ENCODE measurements around the gene SLC26A2. TPM values are rescaled to one million over a fixed set of nuclear protein-coding genes. Genes with fewer than 3 reads are reported as not detected.

Gene SLC26A2
- total and polyA plus RNA-seq, 2 of the 8 experiments (the other 6 are each of a cell fraction or from before 2014, with no cell fraction given): 3.7 to 11.4 TPM

DNA sequence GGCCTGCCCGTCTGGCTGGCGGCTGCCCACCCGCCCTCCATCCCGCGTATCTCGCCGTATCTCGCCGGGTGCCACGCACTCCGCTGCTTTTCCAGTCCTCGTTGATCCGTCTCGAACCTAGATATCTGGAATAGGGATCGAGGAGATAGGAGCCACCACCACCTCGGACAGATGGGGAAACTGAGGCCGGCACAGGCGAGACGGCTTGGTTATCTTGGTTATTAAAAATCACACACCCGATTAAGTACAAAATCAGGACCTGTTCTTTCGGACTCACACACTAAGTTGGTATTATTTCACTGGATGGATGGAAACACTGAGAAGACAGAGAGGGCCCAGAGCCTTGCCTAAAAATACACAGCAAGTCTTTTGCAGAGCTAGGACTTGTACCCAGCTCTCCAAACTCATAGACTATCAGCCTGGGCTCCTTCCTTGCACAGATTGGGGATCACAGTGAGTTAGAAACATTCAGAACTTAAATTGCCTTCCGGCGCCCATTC lies 678 bp downstream of the SLC26A2 start:
- Histone ChIP-seq H3K9ac (replicated peaks in 1 of 4; ENCODE audit: extremely low read depth in 1 of 4, low read depth in 3 of 4, low read length in 3 of 4) (peak overlapping the region in 3 of 4 experiments; percentile 25 to 58 (median 38); a peak in 4 of 7 replicates), H2BK5ac (ENCODE audit: low read depth, low read length) (peak overlapping the region; percentile 66; the same call in 1 of the 2 replicates), H2BK120ac (replicated peaks; ENCODE audit: low read depth, low read length) (no peak overlapping the region), H4K91ac (replicated peaks; ENCODE audit: insufficient read length, low read length) (peak overlapping the region; percentile 47), H3K9me3 (ENCODE audit: insufficient read depth in 2 of 2, low read depth in 1 of 2, low read length in 1 of 2) (no peaks in the 10 kb centered on the region), H3K79me1 (ENCODE audit: low read depth, low read length) (no peaks in the 10 kb centered on the region), H3K18ac (ENCODE audit: extremely low read depth, low read length) (no peak overlapping the region), H2BK20ac (ENCODE audit: low read length) (no peak overlapping the region), H3K14ac (ENCODE audit: insufficient read length) (no peak overlapping the region), H3K23ac (ENCODE audit: insufficient read length) (no peak overlapping the region), H3K27ac (ENCODE audit: low read depth, low read length) (no peak overlapping the region), H3K23me2 (ENCODE audit: low read depth, low read length) (peaks cover 9% of the 10 kb centered on the region), H3K56ac (replicated peaks; ENCODE audit: insufficient read length, low read depth, low read length) (peak overlapping the region; percentile 88), H3K4me2 (ENCODE audit: insufficient read depth in 1 of 2, low read depth in 2 of 2, low read length in 2 of 2) (peak overlapping the region; percentile 71 to 95), H4K8ac (ENCODE audit: extremely low read depth, insufficient read depth, low read length) (peak overlapping the region; percentile 59; the same call in 1 of the 2 replicates), H2AFZ (ENCODE audit: low read length) (0 out of 2 replicates have a peak overlapping the region, but pooled peaks have one; percentile 5), H3K27me3 (replicated peaks in 1 of 4; ENCODE audit: control insufficient read depth in 3 of 4, extremely low read depth in 1 of 4, insufficient read depth in 3 of 4, low read length in 3 of 4) (peaks cover 0 to 5% (median 1%) of the 10 kb centered on the region in 4 experiments; a peak in 3 of 7 replicates), H3K79me2 (ENCODE audit: control insufficient read depth in 1 of 2, insufficient read depth in 2 of 2, low read length in 2 of 2) (no peaks in the 10 kb centered on the region), H2BK15ac (ENCODE audit: low read length) (peak overlapping the region; percentile 29; the same call in 1 of the 2 replicates), H3K36me3 (ENCODE audit: control insufficient read depth in 2 of 4, insufficient read depth in 4 of 4, low read length in 3 of 4) (no peaks in the 10 kb centered on the region), H2BK12ac (ENCODE audit: low read depth, low read length) (no peak overlapping the region), H2AK5ac (ENCODE audit: low read depth, low read length) (no peak overlapping the region), H4K20me1 (replicated peaks in 1 of 2; ENCODE audit: control insufficient read depth in 1 of 2, insufficient read depth in 2 of 2, low read length in 2 of 2) (peaks cover 0 to 2% of the 10 kb centered on the region in 2 experiments), H3K4me1 (replicated peaks in 1 of 4; ENCODE audit: control insufficient read depth in 3 of 4, insufficient read depth in 4 of 4, low read length in 3 of 4) (peaks cover 0 to 8% (median 5%) of the 10 kb centered on the region in 4 experiments; a peak in 4 of 7 replicates), H3K4me3 (ENCODE audit: extremely low read depth in 1 of 4, insufficient read depth in 2 of 4, low read depth in 3 of 4, low read length in 4 of 4) (peak overlapping the region; percentile 72 to 87 (median 80)), H4K5ac (ENCODE audit: insufficient read length, low read depth, low read length) (no peak overlapping the region), H3K4ac (replicated peaks; ENCODE audit: insufficient read length, low read depth, low read length) (no peak overlapping the region)
- FAIRE-seq (no peak), DNase-seq (ENCODE audit: low read depth in 1 of 2, low spot score in 2 of 2) (no peak)
- CTCF ChIA-PET (ENCODE audit: partially characterized antibody): interaction anchor here (0.7 to 8.5 kb wide), 26 partner anchors 9 to 322 kb away, joined by 3 to 112 read pairs (median 6); partner anchors contain the start of gene PDE6A
- 21% methylated on average over 13 of the region's 23 CpGs; no CpG with 5 or more reads in 1 of the 2 experiments for WGBS, 2 experiments (ENCODE audit: extremely low coverage in 1 of 2, insufficient coverage in 1 of 2, insufficient read length in 1 of 2, insufficient replicate concordance in 2 of 2, low coverage in 1 of 2, low lambda C conversion rate in 2 of 2, missing lambda C conversion rate in 1 of 2)
- POLR2A ChIA-PET (ENCODE audit: partially characterized antibody): interaction anchor here (0.7 to 1.3 kb wide), 3 partner anchors 10 to 31 kb away, joined by 3 to 4 read pairs (median 3); no protein-coding TSS in a partner anchor
- TF ChIP-seq EP300 (IDR thresholded peaks at IDR 0.05; ENCODE audit: borderline replicate concordance in 1 of 2, low read depth in 2 of 2, low read length in 2 of 2) (no peak), KDM4A (IDR thresholded peaks at IDR 0.05; ENCODE audit: low read depth, low read length, severe bottlenecking) (no peak), RNF2 (IDR thresholded peaks at IDR 0.05; ENCODE audit: borderline replicate concordance, low read depth, low read length, missing control alignments, poor library complexity, severe bottlenecking) (no peak), KDM5A (IDR thresholded peaks at IDR 0.05; ENCODE audit: low read length) (no peak), JUND (IDR thresholded peaks at IDR 0.05; ENCODE audit: low read length) (no peak), CTBP2 (IDR thresholded peaks at IDR 0.05; ENCODE audit: borderline replicate concordance, insufficient read depth, insufficient read length, low read length) (no peak), CHD1 (IDR thresholded peaks at IDR 0.05; ENCODE audit: low read depth, low read length) (no peak), SUZ12 (IDR thresholded peaks at IDR 0.05; ENCODE audit: low read length) (no peak), CEBPB (IDR thresholded peaks at IDR 0.05; ENCODE audit: low read depth, low read length) (no peak), TAF1 (IDR thresholded peaks at IDR 0.05; ENCODE audit: low read depth, low read length) (no peak)
- TF ChIP-seq, protein P1, sequence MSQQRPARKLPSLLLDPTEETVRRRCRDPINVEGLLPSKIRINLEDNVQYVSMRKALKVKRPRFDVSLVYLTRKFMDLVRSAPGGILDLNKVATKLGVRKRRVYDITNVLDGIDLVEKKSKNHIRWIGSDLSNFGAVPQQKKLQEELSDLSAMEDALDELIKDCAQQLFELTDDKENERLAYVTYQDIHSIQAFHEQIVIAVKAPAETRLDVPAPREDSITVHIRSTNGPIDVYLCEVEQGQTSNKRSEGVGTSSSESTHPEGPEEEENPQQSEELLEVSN (IDR thresholded peaks at IDR 0.05): no peak
